BLaER1 (cell line): ENCODE results near the gene PRDM5.

Source experiments
- H3K27ac ChIP-seq: shearing (Covaris generic); formaldehyde crosslinking; 2 replicates; pipeline ENCODE4 v1.8.1; 2022
- H3K27me3 ChIP-seq: shearing (Covaris generic); formaldehyde crosslinking; 2 replicates; pipeline ENCODE4 v1.8.1; 2022
- H3K36me3 ChIP-seq: shearing (Covaris generic); formaldehyde crosslinking; 2 replicates; pipeline ENCODE4 v1.8.1; 2022
- H3K4me1 ChIP-seq: shearing (Covaris generic); formaldehyde crosslinking; 2 replicates; pipeline ENCODE4 v1.8.1; 2022
- H3K4me2 ChIP-seq: shearing (Covaris generic); formaldehyde crosslinking; 2 replicates; pipeline ENCODE4 v1.8.1; 2022
- H3K4me3 ChIP-seq: shearing (Covaris generic); formaldehyde crosslinking; 2 replicates; pipeline ENCODE4 v1.8.1; 2022
- H3K9ac ChIP-seq: shearing (Covaris generic); formaldehyde crosslinking; 2 replicates; pipeline ENCODE4 v1.8.1; 2022
- H3K9me3 ChIP-seq: shearing (Covaris generic); formaldehyde crosslinking; 2 replicates; pipeline ENCODE4 v1.8.1; 2022
- H4K20me1 ChIP-seq: shearing (Covaris generic); formaldehyde crosslinking; 2 replicates; pipeline ENCODE4 v1.8.1; 2022
- Cebpa-rat ChIP-seq: shearing (Covaris generic); IDR thresholded peaks from 2 replicates; pipeline ENCODE4 v1.8.1; 2022

The PRDM5 gene

DNA sequence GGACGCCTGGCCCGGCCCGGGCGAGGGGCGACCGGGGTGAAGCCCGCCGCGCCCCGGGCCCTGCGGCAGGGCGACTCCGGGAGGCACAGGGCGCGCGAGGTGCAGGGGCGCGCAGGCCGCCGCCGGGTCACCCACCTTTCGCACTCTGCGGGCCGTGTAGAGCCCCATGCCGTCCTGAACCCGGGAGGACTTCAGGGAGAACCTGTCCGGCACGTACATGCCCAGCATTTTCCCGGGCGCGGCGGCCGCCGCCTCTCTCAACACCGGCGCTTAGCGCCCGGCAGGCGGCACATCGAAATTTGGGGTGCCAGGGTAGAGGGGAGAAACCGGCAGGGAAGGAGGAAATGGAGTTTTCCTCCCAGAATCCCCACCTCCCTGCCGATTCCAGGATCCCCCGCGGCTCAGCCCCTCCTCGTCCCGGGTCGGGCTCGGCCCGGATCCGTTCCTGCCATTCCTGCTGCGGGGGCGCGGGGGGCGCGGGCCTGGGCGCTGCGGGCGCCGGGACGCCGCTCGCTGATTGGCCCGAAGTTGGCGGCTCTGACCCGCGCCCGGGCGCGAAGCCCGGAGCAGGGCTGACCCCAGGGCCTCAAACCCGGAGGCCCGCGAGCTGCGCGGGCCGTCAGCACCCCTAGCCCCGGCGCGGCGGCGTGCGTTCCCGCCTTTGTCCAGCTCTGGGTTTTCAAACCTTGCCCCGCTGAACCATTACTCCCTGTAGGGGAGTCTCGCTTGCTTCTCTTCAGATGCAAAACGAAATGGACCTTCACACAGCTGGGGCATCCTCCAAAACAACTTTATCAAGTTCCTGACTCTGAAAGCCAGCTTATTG is at the start of gene PRDM5:
Gene PRDM5 (minus strand): TSS at position 346 of the 826 bp plus-strand sequence. CDS start 118 bp downstream, at position 228.
- Histone ChIP-seq H3K27me3 (no peaks in the 10 kb centered on the region), H3K27ac (no peak within 1 kb of the TSS), H3K4me3 (no peak within 1 kb of the TSS), H3K9me3 (peaks cover 18% of the 10 kb centered on the region), H3K4me2 (no peak within 1 kb of the TSS), H4K20me1 (no peaks in the 10 kb centered on the region), H3K4me1 (no peaks in the 10 kb centered on the region), H3K9ac (no peak within 1 kb of the TSS), H3K36me3 (no peaks in the 10 kb centered on the region)
- TF ChIP-seq Cebpa-rat = no peak

DNA sequence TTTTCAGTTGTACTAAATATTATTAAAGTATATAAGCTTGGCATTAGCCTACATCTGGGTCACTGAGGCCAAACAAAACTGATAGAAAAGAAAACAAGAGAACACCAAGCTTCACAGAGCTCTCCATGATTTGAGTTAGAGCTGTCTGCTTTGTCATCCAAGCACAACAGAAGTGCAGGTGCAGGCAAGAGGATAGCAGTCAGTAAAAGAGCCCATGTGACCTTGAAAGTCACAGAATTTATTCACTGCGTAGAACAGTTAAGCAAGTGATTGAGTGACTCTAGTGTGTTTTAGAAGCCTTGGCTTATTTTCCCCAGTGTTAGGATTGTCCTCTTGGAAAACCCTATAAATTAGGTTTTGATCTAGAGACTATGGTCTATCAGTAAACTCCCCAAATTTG is 49.4 kb upstream of the PRDM5 start:
- H3K27ac ChIP-seq = no peak overlapping the region
- H3K9ac ChIP-seq = no peak overlapping the region
- H3K4me2 ChIP-seq = no peak overlapping the region
- H3K4me3 ChIP-seq = no peak overlapping the region
- no peaks in the 10 kb centered on the region for H4K20me1 ChIP-seq
- H3K9me3 ChIP-seq = no peaks in the 10 kb centered on the region
- no peaks in the 10 kb centered on the region for H3K27me3 ChIP-seq
- no peaks in the 10 kb centered on the region for H3K4me1 ChIP-seq
- no peaks in the 10 kb centered on the region for H3K36me3 ChIP-seq
- TF ChIP-seq Cebpa-rat = no peak

DNA sequence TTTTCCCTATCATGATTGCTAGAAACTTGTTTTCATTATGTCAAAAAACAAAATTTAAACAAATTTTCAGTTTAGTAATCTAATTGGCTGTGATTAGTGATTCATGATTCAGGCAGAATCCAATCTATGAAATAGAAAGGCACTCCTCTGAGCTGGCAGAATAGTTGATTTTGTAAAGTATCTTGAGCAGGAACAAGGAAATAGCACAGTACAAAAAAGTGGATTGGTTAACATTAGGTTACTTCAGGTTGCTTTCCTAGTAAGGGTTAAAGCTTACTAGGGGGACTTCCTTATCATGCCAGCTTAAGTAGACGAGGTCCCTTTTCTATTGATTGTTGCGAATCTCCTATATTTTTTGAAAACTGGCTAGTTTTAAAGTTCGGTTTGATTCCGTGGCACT is 43.4 kb upstream of the PRDM5 start:
- Histone ChIP-seq H3K27ac (no peak overlapping the region), H3K9ac (no peak overlapping the region), H3K27me3 (no peaks in the 10 kb centered on the region), H3K9me3 (no peaks in the 10 kb centered on the region), H4K20me1 (no peaks in the 10 kb centered on the region), H3K4me1 (no peaks in the 10 kb centered on the region), H3K36me3 (no peaks in the 10 kb centered on the region), H3K4me2 (no peak overlapping the region), H3K4me3 (no peak overlapping the region)
- no peak for TF ChIP-seq Cebpa-rat

DNA sequence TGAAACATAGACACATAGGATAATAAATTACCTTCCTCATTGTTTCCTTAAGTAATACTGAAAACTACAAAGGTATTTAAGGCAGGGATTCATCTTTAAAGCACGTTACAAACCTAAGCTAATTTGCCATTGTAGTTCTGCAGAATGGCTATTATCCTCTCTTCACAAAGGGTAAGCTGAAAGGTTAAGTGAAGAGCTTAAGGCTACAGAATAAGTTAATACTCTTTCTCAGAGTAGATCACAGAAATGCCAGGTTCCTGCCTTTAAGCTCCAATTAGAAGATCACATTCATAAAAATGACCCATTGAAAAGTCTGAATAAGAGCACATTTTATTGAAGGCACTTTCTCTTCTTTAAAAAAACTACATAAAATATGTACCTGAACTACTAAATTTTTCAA is 42.1 kb upstream of the PRDM5 start:
- Histone ChIP-seq H4K20me1 (no peaks in the 10 kb centered on the region), H3K9me3 (no peaks in the 10 kb centered on the region), H3K4me2 (no peak overlapping the region), H3K4me3 (no peak overlapping the region), H3K4me1 (no peaks in the 10 kb centered on the region), H3K27ac (no peak overlapping the region), H3K27me3 (no peaks in the 10 kb centered on the region), H3K36me3 (no peaks in the 10 kb centered on the region), H3K9ac (no peak overlapping the region)
- TF ChIP-seq Cebpa-rat = no peak

DNA sequence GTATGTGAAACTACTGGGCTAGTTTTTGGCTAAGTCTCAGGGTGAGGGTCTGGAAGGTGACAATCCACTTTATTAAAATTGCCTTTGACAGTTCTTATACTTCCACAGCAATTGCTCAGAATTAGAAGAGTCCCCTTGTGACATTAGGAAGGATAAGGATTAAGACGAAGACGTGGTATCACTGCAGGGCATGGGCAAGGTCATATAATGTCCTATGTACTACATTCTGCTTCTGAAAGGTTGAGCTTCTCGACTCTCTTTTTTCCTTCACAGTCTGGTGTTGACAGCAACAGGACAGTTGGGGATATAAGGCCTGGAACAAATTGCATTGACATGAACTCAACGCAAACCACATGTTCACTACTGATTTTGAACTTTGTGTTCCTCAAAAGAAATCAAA is 40.9 kb upstream of the PRDM5 start:
- Histone ChIP-seq H3K9ac (no peak overlapping the region), H3K4me2 (no peak overlapping the region), H3K4me1 (no peaks in the 10 kb centered on the region), H3K36me3 (no peaks in the 10 kb centered on the region), H3K27me3 (no peaks in the 10 kb centered on the region), H4K20me1 (no peaks in the 10 kb centered on the region), H3K9me3 (no peaks in the 10 kb centered on the region), H3K27ac (no peak overlapping the region), H3K4me3 (no peak overlapping the region)
- TF ChIP-seq Cebpa-rat = no peak

DNA sequence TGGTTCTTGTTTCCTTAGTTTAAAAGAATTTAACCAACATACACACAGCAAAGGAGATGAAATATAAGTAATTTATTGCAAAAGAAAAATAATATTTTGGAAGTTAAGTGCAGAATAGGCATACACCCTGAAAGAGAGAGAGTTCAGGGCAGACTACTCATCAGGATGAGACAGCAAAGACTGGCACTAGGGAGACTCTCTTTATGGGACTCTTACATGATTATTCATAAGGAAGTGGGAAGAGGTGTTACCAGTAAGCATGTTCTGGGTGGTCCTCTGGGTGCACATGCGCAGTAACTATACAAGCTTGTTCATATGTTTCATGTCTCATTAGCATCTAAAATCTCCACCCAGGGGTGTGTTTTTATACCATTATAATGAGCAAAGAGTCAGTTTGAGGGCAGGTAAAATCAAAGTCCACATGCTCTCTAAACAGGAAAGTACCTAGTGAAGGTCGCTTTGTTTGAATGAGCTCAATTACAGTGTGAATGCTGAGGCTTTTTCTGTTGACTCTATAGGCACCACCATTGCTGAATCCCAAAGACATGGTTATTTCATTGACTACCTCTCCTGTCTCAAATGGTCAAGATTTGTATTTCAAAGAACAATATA is 38.2 kb upstream of the PRDM5 start:
- H3K4me3 ChIP-seq = no peak overlapping the region
- no peaks in the 10 kb centered on the region for H3K36me3 ChIP-seq
- no peaks in the 10 kb centered on the region for H4K20me1 ChIP-seq
- H3K4me1 ChIP-seq = no peaks in the 10 kb centered on the region
- no peak overlapping the region for H3K9ac ChIP-seq
- no peaks in the 10 kb centered on the region for H3K9me3 ChIP-seq
- TF ChIP-seq Cebpa-rat = no peak
- H3K27me3 ChIP-seq = no peaks in the 10 kb centered on the region
- no peak overlapping the region for H3K4me2 ChIP-seq
- no peak overlapping the region for H3K27ac ChIP-seq

DNA sequence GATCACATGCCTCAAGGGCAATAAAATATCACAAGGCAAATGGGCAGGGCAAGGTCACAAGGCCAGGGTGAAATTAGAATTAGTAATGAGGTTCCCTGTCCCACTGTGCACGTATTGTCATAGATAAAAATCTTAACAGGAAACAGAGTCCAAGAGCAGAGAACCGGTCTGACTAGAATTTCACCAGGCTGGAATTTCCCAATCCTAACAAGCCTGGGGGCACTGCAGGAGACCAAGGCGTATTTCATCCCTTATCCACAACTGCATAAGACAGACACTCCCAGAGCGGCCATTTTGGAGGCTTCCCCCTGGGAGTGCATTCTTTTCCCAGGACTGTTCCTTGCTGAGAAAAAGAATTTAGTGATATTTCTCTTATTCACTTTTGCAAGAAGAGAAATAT is 25.9 kb upstream of the PRDM5 start:
- Histone ChIP-seq H3K4me1 (no peaks in the 10 kb centered on the region), H3K9ac (no peak overlapping the region), H3K27me3 (no peaks in the 10 kb centered on the region), H3K4me2 (no peak overlapping the region), H4K20me1 (no peaks in the 10 kb centered on the region), H3K36me3 (no peaks in the 10 kb centered on the region), H3K27ac (no peak overlapping the region), H3K9me3 (peaks cover 32% of the 10 kb centered on the region), H3K4me3 (no peak overlapping the region)
- TF ChIP-seq Cebpa-rat = no peak

DNA sequence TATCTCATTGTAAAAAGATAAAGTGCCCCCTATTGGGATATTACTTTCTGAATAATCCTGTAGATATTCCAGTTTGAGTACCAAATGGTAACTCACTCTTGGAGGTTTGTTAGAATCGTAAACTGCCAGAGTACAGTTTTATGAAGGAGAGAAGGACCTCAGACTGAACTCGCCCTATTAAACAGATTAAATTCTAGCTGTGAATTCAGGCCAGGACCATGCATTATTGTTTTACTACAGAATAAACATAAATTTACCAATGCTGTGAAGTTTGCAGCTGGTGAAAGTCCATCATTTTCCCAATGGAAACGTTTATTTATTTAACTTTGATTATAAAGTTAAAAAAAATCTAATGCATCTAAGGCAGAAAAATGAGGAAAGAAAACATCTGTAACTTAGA is 20.2 kb upstream of the PRDM5 start:
- no peak for TF ChIP-seq Cebpa-rat
- Histone ChIP-seq H4K20me1 (no peaks in the 10 kb centered on the region), H3K27ac (no peak overlapping the region), H3K36me3 (no peaks in the 10 kb centered on the region), H3K9me3 (no peaks in the 10 kb centered on the region), H3K4me3 (no peak overlapping the region), H3K4me1 (no peaks in the 10 kb centered on the region), H3K9ac (no peak overlapping the region), H3K4me2 (no peak overlapping the region), H3K27me3 (no peaks in the 10 kb centered on the region)

DNA sequence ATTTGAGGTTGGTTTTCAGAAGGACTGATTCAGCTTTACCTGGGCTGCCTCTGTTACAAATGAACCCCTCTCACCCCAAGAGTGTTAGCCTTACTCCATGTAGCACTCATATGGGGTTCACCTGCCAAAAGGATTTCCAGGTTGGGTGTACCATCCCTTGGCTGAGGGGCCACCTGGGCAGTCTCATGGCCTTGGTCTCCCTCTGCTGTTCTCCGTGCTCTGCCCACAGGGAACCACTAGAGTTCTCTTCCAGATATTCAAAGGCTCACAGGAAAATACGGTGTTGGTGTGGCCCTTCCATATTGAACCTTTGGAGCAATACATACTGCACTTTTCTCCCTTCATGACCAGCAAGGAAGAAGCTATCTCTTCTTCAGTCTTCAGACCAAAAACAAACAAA is 18.0 kb upstream of the PRDM5 start:
- Histone ChIP-seq H3K4me2 (no peak overlapping the region), H3K36me3 (no peaks in the 10 kb centered on the region), H3K4me1 (no peaks in the 10 kb centered on the region), H3K9me3 (no peaks in the 10 kb centered on the region), H3K4me3 (no peak overlapping the region), H4K20me1 (no peaks in the 10 kb centered on the region), H3K27me3 (no peaks in the 10 kb centered on the region), H3K9ac (no peak overlapping the region), H3K27ac (no peak overlapping the region)
- TF ChIP-seq Cebpa-rat = no peak

DNA sequence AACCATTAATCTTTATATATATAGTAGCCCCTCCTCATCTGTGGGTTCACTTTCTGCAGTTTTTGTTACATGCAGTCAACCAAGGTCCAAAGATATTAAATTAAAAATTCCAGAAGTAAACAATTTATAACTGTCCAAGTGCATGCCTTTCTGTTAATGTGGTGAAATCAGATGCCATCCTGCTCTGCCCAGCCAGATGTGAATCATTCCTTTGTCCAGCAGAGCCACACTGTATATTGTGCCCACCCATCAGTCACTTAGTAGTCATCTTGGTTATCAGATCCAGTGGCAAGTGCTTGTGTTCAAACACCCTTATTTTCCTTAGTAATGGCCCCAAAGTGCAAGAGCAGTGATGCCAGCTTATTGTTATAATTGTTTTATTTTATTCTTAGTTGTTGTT is 17.2 kb upstream of the PRDM5 start:
- no peaks in the 10 kb centered on the region for H3K27me3 ChIP-seq
- no peak overlapping the region for H3K4me2 ChIP-seq
- H4K20me1 ChIP-seq = no peaks in the 10 kb centered on the region
- H3K4me3 ChIP-seq = no peak overlapping the region
- no peak for TF ChIP-seq Cebpa-rat
- H3K27ac ChIP-seq = no peak overlapping the region
- no peaks in the 10 kb centered on the region for H3K4me1 ChIP-seq
- H3K9me3 ChIP-seq = no peaks in the 10 kb centered on the region
- no peak overlapping the region for H3K9ac ChIP-seq
- no peaks in the 10 kb centered on the region for H3K36me3 ChIP-seq
